NCI-H82 (cell line): ENCODE data around the gene HYLS1.

Source experiments
- DNase-seq: peaks from one replicate; lab custom pipeline; 2025; lab: John Stamatoyannopoulos, UW

Gene HYLS1

DNA sequence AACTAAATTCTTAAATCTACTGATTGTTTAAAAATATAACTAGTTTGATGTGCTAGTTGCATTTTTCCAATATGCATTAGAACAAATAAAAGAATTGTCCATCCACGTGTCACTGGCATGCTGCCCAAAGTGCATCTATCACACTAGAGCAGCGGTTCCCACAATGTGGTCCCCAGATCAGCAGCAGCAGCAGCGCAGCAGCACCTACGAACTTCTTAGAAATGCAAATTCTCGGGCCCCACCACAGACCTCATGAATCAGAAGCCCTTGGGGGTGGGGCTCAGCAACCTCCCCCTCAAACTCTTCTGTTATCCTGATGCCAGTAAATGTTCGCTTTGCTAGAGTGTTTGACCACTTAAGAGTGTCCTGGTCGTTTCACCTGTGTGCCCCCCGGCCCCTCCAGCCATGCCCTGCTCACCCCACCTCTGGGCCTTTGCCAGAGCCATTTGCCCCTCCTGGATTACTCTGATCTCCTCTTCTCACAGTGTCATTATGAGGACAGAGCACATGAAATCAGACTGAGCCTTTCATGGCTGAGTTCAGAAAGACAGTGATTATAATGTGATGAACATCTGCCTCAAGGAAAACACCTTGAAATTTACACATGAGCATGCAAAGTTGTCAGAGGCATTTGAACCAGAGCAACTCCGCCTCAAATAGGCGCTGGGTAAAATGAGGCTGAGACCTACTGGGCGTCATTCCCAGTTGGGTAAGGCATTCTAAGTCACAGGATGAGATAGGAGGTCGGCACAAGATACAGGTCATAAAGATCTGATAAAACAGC lies 45.8 kb downstream of the HYLS1 start:
- no peak for DNase-seq

DNA sequence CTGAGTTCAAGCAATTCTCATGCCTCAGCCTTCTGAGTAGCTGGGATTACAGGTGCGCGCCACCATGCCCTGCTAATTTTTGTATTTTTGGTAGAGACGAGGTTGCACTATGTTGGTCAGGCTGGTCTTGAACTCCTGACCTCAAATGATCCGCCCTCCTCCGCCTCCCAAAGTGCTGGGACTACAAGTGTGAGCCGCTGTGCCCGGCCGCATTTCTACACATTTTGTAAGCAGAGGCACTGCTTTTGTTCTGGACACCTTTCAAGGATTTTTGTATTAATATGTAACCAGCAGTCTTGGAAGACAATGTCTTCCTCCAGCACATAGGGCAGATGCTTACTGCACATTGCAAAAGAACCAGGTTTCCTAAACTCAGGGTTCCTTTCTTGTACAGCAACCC lies 47.0 kb downstream of the HYLS1 start:
- DNase-seq: no peak

DNA sequence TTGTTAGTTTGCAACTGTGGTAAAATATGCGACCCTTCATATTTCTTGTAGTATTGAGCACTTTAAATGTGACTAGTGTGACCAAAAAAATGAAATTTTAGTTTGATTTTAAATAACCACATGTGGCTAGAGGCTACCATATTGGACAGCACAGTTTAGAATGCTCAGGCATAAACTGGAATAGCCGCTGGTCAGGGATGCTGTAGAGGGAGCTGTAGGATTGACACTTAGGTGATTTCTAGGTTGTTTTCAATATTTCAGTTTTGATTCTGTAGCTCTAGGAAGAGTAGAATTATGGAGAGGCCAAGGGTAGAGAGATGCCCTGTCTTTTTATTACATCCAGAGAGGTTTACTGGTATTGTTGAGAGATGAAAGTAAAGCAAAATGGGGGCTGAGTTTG lies 47.6 kb downstream of the HYLS1 start:
- no peak for DNase-seq

DNA sequence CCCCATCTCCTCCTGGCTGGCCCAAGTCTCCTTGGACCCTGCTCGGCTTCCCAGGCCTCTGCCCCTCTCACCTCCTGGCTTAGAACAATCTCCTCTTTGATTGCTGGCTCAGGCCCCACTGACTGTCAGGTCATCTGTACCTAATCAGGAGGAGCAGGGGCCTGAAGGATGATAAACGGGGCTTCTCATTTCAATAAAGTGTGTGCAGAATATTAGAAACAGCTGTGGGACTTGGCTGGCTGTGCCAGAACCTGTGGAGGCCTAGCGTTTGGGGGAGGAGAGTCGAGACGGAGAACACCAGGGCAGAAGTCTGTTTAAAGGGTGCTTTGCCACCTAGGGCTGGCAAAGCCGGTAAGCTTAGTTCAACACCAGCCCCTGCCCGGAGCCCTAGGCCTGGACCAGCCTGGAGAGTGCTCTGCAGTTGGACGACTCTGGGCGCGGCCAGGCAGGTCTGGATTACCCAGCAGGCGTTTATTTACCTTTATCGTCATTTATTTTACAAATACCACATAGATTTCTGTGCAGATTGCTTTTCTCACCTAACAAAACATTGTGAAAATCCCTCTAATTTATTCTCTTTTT lies 48.2 kb downstream of the HYLS1 start:
- DNase-seq: no peak

DNA sequence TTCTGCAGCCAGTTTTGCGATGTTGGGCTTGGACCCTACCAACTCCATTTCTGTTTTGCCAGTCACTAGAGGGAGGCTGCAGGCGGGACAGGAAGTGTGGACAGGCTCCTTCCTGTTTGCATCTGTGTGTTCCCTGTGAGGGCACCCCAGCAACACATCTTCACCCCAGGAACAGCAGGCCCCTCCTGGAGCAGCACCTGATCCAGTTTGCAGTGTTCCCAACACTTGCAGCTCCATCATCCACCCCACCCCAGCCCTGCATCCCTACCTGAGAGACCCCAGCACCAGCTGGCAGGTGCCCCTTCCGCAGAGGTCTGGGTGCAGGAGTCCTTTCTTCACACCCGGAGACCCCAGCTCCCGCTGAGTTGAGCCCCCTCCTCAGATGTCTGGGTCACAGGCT lies 51.0 kb downstream of the HYLS1 start:
- no peak for DNase-seq

DNA sequence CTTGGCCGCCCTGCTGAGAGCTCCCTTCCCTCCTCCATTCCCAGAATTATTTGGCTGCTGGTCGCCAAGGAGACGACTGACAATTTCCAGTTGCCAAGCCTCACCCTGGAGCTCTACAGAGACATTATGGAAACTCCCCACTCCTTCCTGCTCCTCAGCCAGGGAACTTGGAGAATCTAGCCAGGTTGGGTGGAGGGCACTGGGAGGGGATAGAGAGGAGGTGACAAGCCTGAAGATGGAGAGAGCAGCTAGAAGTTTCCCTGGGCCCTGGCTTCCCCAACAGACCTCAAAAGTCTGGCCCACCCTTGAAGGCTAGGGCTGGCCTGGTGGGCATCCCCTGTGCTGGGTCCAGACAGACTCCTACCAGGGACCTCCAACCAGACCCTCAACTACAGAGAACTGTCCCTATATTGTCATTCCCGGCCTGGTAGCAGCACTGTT lies 51.6 kb downstream of the HYLS1 start:
- no peak for DNase-seq

DNA sequence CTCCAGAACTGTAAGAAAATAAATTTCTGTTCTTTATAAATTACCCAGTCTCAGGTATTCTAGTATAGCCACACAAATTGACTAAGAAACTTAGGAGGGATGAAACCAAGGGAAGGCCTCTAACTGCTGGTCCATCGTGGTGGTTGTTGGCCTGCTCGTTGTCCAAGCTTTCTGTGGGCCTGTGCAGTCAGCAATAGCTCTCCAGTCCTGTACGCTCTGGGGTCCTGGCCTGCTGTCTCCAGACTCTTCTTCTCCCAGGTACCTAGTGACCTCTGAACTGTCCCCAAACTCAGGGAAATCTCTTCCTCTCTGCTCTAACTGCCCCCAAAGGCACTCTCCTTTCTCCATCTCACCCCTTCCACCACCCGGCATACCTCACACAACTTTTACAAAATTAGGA lies 52.7 kb downstream of the HYLS1 start:
- no peak for DNase-seq

DNA sequence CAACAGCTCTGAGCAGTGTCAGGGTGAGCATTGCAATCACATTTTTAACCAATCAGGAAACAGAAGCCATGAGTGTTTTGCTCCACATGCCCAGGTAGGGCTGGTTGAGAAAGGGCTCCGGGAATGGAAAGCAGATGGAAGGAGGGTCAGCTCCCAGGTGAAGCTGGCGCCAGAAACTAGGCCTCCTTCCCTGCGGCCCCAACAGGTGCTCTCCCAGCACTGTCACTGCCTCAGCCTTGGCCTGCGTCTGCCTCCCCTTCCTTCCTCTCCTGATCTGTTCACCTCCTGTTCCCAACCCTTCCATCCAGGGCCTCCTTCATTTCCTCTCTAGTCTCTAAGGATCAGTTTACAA lies 53.8 kb downstream of the HYLS1 start:
- no peak for DNase-seq

DNA sequence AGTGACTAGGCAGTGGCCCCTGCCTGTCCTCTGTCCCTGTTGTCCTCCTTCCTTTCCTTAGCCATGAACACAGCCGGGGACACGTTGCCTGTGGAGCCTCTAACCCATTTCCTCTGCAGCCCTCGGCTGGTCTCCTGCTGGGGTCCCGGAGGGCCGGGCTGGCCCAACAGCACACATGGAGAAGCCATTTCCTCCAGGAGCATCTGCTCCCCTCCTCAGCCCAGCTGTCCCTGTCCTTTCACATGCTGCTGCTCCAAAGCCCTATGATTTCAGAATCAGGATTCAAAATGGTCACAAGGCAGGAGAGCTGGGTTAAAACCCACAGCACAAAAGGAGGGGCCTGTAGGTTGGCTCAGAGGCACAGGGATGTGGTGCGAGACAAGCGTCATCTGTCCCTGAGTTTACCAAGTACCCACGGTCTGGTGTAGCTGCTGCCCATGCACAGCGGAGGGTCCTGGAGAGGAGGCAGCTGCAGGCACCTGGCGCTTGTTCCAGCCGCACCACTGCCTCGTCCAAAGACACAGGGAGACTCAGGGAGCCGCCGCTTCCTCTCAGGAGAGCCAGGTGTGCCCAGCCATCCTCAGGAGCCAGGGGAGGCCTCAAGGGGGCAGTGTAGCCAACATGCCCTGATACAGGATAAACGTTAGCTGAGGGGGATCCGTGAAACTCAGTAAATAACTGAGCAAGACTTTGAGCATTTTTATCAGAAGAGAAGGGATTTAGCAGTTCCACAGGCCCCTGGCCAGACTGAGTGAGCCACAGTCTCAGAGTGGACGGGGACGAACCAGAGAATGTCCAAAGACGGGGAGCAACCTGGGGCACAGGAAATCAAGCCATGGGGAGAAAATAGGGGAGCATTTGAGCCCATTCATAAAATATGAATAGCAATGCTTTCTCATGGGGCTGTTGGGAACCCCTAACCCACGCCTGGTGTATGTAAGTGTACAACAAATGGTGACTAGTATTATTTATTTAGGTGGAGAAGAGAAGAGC lies 54.4 kb downstream of the HYLS1 start:
- peak; percentile 66 for DNase-seq

DNA sequence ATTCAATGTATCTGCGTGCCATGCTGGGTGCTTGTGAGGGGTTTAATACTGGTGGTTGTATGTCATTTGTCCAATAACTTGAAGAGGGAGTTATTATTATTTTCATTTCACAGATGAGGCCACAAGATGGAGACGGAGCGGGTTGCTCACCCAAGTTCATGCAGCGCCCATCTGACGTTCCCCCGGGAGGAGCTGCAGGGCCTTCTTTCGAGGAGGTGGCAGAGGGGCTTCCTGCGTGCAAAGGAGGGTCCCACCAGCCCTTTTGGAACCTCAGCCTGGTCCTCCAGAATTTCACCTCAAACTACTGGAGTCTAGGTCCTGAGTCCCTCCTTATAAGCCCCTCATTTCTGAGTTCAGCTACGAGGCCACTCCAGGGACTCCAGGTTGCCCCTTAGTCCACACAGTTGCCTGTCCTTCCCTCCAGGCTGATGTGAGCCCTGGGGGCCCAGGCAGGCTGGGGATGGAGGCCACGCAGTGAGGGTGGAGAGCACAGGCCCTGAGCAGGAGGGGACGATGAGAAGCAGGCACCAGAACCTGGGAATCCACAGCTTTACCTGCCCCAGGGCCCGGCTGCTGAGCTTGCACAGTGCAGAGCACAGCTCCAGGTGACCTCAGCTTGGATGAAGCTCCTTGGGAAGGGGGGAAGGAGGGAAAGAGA lies 55.4 kb downstream of the HYLS1 start:
- no peak for DNase-seq

DNA sequence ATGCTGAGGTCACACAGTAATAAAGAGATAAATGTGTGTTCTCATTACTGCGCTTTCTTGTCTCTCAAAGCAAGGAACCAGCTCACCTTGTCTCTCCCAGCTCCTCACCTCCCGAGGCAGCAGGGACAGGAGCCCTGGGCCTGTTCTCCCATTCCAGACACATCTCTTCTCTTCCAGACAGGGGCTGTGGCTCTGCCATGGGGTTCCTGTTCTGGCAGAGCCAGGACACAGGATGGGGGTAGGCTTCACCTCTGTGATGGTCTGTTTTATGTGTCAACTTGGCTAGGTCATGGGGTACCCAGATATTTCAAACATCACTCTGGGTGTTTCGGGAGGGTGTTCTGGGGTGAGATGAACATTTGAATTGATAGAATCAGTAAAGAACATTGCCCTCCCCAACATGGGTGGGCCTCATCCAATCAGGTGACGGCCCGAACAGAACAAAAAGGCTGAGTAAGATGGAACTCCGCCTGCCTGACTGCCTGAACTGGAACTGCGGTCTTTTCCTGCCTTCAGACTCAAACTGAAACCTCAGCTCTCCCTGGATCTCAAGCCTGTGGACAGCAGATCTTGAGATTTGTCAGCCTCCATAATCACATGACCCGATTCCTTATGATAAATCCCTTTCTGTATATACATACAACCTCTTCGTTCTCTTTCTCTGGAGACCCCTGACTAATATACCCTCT lies 56.3 kb downstream of the HYLS1 start:
- no peak for DNase-seq

DNA sequence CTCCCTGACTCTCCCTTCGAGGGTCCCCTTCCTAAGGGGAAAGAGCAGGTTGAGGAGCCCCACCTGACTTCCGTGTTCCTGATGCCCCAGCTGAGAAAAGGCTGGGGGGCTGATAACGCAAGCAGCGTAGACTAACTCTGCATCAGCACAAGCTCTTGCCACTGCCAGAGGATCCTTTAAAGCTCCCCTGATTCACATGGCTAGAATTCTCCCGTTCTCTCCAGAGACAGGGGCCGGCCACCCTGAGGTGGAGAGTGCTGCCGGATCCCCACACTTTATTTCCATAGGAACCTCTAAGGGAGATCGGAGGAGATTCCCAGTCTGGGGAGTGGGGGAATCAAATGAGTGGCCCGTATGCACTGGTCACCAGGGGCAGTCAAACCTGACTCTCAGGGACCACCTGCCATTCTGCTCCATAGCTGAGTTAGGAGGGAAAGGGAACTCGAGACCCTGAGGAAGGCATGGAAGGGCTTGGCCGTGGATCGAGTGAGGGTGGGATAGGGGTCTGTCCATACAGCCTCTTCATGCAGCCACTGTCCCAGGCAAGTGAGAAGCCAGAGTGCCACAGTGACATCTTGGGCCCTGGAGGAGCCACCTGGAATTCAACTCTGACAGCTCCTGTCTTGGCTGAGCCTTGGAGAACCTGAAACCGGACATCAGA lies 57.0 kb downstream of the HYLS1 start:
- no peak for DNase-seq

DNA sequence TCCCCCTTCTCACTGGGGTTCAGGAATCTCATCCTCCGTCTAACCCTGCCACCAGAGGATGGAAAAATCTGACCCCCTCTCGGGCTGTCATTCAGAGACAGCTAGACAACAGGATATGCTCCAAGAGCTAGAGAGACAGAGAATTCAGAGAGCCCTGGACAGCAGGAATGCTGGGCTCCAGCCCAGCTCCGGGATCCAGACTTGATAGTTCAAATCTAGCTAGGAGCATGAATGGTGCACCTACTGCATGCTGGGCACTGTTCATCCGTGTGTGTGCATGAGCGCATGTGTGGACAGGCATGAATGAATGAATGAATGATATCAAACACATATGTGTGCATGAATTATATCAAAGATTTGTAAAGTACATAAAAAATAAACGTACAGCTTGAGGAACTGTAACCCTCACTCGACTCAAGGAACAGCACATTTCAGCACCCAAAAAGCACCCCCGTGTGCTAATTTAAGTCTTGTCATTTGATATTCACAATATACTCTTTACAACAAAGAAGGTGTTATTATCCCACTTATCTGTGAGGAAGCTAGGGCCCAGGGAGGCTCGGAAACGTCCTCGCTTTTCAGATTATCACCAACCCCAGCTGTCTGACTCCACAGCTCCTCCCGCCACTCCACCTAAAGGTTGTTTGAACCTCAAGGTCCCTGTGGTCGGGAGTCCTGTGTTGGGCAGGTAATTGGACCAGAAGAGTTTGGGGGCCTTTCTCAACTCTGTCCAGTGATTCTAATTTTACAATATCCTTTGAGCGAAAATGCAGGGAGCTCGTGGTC lies 57.7 kb downstream of the HYLS1 start:
- no peak for DNase-seq

DNA sequence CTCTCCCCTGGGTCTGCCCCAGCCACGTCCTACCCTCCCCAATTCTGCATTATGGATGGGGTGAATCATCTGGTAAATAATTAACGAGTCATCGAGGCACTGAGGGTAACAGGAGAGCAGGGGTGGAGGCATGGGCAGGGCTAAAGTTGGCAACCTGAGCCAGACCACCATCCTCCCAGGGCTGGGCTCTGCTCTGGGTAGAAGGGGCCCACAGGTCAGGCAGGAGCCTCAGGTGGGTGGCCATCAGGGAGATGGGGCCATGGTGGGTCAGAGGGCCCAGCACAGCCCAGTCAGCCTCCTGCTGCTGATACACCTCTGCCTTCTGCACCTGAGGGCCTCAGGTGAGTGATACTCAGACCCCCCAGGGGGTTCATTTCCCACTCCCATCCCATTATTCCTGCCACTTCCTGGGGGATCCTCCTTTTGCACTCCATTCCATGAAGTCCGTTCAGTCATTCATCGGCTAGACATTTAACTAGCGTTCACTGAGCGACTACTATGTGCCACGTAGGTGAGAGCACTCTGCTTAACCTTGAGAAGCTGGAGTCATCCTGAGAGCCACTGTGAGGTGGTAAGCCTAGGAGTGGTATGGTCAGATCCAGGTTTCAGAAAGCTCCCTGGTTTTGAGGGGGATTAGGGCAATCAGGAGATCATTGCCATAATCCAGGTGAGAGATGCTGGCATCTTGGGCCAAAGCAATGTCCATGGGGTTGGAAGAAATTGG lies 58.5 kb downstream of the HYLS1 start, which contains the start of gene VSIG10L2:
TSS of gene VSIG10L2 (plus strand) at position 248 of the 724 bp plus-strand sequence. CDS start at position 260, 12 bp downstream.
- no peak for DNase-seq

DNA sequence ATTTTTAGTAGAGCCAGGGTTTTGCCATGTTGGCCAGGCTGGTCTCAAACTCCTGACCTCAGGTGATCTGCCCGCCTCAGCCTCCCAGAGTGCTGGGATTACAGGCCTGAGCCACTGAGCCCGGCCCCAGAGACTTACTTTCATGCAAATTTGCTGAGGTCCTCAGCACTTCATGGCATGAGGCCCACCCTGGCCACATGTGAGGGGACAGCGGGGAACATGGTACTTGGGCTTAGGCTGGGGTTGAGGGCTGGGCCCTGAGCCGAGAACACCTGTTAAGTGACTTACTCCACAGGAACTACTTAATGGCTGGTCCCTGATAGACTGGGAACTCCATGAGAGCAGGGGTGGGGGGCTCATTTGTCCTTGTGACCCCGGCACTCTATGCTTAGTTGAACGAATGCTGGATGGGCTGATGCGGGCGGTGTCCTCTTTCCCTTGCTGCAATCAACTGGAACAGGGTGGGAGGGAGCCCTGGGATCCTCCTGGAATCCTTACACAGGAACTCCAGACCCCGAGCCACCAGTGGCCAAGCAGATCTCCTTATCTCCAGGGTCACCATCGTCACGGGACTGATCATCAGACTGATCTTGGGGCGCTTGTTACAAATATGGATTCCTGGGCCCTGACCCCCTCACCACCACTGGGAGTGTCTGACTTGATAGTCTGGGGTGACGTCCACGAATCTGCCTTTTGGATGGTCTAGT lies 59.4 kb downstream of the HYLS1 start:
- no peak for DNase-seq

DNA sequence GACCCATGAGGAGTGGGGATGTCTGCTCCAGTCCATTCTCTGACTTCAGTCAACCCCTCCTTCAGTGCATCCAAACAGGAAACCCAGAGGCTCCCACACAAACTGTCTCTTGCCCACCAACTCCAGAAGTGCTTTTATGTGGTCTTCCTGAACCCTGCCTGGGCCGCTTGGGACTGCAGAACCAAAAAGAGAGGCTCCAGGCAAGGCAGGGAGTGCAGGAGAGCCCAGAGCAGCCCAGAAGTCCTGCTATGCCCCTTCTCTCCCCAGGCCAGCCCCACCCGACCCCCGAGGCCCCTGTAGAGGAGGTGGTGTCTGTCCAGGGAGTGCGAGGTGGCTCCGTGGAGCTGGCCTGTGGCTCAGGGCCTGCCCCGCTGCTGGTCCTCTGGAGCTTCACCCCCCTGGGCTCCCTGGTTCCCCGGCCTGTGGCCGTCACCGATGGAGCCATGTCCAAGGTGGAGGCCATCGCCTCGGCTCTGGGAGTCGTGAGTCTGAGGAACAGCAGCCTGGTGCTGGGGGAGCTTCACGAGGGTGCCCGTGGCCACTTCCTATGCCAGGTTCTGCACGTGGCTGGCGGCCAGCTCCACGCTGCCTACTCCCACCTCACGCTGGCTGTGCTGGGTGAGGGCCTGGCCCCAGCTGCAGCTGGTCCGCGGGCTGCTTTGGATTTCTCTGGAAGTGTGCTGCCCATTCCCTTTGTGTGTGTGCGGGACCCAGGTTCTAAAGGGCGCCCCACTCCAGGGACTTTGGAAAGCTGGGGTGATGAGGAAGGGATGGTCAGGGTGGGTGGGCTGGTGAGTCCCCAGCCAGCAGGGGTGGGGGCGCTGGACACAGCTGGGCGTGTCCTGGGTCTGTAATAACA lies 60.2 kb downstream of the HYLS1 start:
- no peak for DNase-seq

DNA sequence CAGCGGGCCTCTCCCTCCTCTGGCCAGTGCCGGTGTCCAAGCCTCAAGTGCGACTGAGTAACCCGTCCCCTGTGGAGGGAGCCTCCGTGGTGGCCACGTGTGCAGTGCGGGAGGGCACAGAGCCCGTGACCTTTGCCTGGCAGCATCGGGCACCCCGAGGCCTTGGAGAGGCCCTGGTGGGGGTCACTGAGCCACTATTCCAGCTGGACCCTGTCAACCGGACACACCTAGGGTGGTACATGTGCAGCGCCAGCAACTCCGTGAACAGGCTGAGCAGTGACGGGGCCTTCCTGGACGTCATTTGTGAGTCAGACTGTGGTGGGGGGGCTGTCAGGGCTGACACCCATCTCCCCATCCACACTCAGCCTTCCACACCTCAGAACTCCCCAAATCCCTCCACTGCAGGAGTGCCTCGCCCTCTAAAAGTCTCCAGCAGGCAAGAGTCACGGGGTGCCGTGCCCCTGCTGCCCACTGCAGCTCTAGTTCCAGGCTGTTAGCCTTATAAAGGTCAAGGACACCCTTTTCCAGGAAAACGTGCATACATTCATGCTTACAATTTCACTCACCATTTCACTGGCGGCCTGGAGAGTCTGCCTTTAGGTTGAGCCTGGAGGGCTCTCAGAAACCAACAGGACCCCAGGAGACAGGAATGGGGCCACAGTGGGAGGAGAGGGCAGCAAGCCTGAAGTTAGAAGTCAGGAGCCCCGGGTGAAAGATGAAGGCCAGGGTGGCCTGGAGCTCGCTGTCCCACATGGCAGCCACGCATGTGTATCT lies 61.0 kb downstream of the HYLS1 start:
- DNase-seq: no peak
